NCI-H1930 (cell line): ENCODE results near the gene ARSA.
"Not testable (repeated sequence)": the region's sequence is repeated elsewhere in the genome, so short reads cannot be mapped to it uniquely, and the experiment has no call there.

Experiments used
- DNase-seq, 2 experiments: peaks; one replicate each; lab custom pipeline; 2025; lab: John Stamatoyannopoulos, UW

Gene ARSA

DNA sequence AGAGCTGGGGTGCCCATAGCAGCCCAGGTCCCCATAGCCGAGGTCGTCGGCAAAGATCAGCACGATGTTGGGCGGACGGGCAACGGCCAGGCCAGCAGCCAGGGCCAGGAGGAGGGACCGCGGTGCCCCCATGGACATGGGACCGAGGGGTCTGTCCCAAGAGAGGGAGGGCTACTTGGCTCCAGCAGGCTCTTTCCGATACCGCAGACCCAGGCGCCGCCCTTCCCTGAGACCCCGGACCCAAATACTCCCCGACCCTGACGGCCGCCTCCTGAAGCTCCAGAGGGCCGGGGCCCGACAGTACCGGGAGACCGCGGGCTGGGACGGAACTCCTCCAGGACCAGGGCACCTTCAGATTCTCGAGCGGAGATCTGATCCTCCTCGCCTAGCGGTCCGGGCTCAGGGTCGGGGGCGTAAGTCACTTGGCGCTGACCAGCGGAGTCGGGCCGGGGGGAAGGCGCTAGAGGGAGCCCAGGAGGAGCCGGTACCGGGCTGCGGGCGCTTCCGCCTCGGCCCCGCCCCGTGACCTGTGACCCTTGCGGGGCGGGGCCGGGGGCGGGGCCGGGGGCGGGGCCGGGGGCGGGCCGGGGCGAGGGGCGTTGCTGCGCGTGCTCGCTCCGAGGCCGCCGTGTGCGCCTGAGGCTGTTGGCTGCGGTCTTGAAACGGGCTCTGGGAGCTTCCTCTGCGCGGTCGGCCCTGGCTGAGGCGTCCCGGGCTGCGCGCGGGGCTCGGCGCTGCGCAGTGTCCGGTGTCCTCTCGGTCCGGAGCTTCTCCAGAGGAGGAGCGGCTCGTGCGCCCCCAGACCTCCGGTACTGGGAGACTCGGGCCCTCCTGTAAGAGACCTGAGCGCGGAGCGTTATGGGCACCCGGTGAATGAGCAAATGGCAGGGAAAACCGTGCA lies at the start of gene ARSA:
ARSA (minus strand) TSS at position 511 of the 901 bp plus-strand sequence; CDS start at position 138, 373 bp downstream.
- DNase-seq: peak; percentile 71

DNA sequence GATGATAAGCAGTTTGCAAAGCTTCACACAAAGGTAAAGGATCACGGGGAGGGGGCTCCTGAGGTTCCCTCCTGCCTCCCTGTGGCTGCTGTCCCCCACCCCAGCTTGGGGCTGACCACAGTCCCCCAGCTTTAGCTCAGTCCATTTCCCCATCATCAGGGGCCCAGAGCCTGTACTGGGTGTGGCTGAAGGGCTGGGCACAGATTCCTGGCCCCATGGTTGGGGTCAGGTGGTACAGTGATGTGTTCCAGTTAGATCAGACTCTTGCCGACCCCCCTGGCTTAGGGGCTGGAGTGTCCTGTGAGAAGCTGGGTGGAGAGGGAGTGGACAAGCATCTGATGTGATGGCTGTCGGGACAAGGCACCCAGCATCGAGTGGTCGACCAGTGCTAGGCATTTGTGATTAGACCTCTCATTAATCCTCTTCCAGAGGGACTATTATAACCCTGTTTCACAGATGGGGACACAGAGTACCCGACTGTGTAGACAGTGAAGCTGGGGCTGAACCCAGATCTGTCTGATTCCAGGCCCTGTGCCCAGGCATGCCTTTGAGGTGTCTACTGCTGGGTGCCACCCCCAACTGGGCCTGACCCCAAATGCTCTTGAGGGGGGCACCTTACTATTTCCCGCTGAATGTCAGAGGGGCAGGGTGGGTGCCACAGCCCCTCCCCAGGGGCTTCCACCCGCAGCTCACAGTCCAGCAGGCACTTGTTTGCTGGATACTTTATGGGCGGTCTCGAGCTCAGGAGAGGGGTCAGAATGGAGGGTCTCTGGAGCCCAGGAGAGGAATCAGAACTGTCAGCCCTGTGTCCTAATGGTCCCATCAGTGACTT lies 48.9 kb upstream of the ARSA start:
- DNase-seq: no peak

DNA sequence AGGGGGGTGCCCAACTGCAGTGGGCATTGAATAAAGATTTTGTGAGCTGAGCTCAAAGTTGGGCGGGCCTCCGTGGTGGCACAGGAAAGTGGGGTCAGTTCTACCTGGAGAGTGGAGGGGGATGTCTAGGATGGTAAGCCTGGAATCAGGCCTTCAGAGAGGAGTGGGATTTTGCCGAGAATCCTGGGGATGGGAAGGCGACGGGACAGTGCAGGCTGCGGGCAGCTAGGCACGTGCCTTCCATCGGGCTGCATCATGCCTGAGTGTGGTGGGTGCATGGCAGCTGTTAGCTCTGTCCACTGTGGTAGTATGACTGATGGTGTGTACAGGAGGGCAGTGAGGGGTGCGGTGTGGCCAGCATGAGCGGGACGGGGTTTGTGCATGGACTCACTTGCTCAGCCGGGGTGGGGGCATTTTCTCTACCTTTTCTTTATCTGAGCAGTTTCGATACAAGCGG lies 48.3 kb upstream of the ARSA start:
- DNase-seq: no peak

DNA sequence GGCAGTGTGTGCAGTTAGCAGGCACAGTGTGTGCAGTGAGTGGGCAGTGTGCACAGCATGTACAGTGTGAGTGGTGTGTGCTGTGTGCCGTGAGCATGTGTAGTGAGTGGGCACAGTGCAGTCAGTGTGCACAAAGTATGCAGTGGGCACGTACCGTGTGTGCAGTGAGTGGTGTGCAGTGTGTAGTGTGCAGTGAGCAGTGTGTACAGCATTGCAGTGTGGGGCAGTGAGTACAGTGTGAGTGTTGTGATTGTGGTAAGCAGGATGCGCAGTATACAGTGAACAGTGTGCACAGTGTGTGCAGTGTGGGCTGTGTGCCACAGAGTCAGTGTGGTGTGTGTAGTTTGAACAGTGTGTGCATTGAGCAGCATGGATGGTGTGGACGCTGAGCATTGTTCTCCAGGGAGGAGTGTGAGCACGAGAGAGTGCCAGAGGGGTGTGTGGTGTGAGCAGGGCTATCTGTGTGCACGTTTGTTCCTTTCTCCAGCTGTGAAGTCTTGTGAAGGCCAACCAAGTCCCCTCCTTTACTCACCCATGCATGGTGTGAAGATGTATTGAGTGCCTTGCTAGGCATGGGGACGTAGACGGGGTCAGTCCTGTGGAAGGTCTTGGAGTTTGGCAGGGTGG lies 47.7 kb upstream of the ARSA start:
- no peak for DNase-seq

DNA sequence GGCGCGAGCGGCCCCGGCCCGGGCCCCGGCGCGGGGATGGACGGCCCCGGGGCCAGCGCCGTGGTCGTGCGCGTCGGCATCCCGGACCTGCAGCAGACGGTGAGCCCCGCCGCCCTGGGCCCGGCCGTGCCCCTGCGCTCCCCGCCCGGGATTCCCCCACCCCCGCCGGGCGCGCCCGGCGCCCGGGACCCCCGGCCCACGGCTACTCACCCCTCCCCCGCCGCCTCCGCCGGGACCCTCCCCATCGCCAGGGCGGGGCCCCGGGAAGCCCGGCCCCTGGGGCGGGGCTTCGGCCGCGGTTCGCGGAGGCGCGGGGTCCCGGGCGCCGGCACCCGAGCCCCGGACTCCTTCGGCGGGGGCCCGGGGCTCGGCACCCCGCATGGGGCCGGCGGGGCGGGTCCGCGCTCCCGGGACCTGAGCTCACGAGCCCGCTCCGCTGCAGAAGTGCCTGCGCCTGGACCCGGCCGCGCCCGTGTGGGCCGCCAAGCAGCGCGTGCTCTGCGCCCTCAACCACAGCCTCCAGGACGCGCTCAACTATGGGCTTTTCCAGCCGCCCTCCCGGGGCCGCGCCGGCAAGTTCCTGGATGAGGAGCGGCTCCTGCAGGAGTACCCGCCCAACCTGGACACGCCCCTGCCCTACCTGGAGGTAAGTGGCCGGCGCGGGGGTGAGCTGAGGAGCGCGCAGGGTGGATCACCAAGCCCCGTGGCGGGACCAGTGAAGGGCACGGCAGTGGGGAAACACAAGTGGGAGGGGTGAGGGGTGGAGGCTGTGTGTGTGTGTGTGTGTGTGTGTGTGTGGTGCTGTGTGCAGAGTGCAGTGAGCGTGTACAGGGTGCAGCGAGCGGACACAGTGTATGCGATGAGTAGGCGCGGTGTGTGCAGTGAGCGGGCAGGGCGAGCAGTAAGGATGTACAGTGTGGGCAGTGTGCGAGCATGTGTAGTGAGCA lies 46.9 kb upstream of the ARSA start:
- DNase-seq: peak; percentile 36 to 54

DNA sequence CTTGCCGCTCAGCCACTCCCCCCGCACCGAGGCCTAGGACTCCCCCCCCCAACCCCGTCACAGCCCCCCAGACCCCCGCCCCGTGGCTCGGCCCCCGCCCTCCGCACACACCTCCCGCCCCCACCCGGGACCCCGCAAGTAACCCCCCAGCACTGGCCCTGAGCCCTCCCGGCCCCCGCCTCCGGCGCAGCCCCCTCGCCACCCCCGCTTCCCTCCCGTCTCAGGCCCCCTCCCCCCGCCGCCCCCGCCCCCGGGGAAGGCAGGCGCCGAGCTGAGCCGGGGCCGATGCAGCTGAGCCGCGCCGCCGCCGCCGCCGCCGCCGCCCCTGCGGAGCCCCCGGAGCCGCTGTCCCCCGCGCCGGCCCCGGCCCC lies 46.2 kb upstream of the ARSA start:
- no peak for DNase-seq

DNA sequence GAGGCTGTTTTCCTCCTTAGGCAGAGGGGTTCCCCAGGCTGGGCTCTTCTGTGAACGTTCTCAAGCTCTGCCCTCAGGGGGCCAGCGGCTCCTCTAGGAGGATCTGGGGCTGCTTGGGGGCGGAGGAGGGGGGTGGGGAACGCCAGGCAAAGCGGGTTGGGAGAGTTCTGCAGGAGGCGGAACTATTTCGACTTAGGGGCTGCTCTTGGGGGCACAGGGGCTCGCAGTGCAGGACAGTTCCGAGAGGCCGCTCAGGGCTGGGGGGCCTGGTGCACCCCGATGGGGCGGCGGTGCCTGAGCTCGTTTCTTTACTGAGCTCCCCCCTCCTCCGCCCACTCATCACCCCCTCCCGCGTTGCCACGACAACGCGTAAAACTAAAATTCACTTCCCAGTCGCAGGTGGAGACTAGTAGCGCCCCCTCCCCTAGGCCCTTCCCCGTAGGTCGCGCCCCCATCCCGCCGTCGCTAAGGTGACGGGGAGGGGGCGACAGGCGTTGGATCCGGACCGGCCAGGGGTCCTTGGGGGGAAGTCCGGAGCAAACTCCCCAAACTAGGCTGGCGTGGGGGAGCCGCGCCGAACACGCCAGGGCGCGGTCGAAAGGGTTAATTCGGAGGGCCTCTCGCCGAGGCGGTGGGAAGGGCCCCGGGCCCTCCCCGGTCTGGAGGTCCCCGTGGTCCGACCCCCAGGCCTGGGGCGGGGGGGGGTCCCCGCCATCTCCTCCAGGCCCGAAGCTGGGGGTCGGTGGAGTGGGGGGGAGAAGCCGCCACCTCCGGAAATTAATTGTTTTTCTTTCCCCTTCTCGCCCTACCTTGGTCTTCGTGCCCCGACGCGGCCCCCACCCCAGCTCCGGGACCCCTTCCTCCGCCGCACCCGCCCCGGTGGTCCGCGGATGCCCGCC lies 45.5 kb upstream of the ARSA start:
- DNase-seq: no peak

DNA sequence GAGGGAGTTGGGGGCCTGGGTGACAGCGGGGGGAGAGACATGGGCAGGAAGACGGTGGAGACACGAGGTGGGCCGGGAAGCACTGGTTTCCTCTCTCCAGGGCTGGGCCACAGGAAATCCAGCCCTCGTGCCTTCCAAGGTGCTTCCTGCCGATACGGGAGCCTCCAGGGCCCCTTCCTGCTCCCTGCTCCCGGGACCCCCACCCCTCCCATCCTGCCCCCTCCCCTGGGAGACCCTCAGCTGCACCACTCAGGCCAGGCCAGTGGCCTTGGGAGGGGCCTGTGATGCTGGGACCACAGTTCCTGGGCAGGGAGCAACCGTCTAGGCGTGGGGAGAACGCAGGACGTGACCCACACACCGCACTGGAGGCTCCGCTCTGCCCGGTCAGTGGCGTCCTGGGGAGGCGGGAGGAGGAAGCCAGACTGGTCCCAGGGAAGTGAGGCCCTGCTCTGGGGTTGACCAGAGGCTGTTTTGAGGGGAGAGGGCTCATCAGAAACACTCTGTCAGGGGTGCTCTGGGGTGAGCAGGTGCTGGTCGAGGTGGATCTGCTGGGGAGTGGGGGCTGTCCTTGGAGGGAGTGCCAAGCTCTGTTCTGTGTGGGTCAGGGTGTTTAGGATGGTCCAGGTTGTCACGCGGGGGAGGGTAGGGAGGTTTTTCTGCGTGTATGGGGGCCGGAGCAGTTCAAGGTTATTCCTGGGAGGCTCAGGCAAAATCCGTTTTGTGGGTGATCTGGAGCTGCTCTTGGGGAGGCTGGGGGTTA lies 44.7 kb upstream of the ARSA start, which contains the start of gene SHANK3:
SHANK3 (plus strand) TSS at position 353 of the 760 bp plus-strand sequence.
- DNase-seq: no peak

DNA sequence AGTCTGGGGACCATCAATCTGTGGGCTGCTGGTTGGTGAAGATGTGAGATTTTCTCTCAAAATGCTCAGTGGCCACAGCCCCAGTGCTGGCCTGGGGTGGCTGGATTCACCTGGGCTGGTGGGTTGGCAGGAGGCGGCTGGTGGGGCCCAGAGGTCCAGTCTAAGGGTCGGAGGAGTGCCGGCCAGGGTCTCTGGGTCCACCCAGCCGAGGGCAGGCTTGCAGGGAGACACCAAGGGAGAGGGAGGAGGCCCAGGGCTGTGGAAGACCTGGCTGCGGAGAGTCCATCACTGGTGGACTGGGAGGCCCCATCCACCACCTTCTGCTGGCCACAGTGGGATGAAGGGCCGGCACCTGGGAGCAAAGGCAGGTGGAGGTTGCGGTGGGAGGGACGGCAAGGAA lies 44.1 kb upstream of the ARSA start:
- no peak for DNase-seq

DNA sequence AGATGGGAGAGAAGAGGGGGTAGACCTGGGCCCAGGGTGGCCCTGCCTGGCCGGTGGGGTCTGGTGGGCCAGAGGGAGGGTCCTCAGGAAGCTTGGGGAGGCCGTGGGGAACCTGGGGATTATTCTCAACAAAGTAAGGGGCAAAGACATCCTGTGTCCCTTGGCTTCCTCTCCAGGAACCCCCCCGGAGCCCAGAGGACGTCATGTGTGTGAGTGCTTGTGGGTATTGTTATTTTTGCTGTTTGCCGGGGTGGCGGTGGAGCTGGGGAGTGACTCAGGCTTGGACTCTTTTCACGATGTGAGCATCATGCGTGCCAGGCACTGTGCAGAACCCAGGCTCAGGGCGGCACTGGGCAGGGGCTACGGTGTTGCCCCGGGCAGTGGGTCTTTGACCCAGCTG lies 43.7 kb upstream of the ARSA start:
- no peak for DNase-seq

DNA sequence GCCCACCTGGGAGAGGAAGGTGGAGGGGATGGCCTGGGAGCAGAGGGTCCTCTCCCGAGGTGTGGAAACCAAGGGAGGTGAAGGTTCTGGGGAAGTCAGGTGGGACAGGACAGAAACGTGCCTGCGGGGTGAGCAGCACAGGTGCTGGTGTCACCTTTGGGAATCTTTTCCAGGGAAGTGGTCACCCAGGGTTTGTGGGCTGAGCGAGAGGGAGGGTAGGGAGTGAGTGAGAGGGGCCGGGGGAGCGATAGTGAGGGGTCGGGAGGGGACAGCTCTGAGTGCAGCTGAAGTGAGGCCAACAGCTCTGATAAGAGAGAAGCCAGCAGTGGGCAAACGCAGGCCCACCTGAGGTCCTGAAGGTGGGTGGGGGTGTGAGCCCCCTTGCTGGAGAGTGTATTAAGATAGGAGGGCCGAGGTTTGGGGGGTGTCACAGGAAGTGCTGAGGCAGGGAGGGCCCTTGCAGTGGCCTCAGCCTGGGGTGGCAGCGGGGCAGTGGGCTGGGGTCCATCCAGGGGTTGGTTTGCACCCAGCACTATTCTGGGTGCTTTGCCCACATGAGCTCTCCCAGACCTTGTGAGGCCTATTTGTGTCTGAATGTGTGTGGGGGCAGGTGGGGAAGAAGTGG lies 43.1 kb upstream of the ARSA start:
- DNase-seq: no peak

DNA sequence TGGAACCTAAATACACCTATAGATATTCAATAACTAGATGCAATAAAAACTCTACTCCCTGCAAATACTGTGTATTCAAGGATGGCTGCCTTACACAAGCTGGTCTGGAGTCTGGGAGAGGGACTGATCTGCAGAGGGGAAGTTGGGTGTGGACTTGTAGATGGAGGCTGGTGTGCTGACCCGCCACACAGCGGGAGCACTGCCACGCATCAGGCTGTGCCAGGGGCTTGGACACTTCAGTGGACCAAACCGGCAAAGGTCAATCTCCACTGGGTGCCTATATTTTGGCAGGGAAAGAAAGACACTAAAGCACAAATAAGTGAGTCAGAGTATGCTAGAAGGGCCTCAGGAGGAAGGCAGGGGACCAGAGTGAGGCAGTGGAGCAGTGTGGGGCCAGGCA lies 42.6 kb upstream of the ARSA start:
- DNase-seq: no peak

DNA sequence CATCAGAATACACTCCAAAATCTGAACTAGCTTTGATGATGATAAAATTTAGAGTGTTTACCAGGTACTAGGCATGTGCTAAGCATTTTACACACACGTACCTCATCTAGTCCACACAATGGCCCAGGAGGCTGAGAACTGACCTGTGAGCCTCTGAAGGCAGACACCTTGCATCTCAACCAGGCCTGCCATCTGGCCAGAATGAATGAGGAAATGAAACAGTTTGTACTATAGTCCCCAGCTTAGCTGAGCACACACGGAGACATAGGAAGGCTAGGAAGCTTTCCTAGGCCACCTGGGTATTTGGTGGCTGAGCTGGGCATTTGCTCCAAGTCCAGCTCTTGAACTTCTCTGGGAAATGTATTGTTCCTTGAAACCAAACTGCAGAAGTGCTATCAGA lies 37.8 kb upstream of the ARSA start:
- no peak for DNase-seq

DNA sequence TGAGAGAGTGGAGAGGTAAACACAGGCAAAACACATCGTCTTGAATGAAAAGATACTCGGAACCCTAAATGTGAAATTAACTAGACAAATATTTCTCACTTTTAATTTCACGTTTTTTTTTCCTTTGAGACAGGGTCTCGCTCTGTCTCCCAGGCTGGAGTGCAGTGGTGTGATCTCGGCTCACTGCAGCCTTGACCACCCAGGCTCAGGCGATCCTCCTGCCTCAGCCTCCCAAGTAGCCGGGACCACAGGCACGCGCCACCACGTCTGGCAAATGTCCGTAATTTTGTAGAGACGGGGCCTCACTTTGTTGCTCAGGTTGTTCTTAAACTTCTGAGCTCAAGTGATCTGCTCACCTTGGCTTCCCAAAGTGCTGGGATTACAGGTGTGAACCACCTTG lies 37.3 kb upstream of the ARSA start:
- DNase-seq: no peak

DNA sequence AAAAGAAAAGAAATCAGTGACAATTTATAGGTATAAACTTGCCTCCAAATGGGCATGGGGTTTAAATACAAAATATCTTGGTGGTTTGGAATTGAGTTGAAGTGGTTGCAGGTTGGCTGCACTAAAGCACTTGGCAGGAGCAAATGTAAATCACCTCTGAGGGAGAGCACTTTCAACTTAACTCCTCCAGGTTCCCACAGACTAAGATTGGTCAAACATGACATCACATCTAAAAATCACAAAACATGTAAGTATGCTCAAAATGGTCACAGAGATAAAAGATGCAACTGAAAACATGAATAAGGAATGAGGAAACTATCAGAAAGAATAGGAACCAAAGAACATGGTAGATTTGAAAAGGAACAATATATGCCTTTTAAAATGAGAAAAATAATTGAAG lies 32.4 kb upstream of the ARSA start:
- no peak for DNase-seq

DNA sequence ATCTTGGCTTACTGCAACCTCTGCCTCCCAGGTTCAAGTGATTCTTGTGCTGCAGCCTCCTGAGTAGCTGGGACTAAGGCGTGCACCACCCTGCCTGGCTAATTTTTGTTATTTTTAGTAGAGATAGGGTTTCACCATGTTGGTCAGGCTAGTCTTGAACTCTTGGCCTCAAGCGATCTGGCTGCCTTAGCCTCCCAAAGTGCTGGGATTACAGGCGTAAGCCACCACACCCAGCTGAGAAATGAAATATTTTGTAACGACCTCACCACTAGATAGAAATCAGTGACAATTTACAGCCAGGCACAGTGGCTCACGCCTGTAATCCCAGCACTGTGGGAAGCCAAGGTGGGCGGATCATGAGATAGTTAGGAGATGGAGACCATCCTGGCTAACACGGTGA lies 31.8 kb upstream of the ARSA start:
- DNase-seq: not testable (repeated sequence)

DNA sequence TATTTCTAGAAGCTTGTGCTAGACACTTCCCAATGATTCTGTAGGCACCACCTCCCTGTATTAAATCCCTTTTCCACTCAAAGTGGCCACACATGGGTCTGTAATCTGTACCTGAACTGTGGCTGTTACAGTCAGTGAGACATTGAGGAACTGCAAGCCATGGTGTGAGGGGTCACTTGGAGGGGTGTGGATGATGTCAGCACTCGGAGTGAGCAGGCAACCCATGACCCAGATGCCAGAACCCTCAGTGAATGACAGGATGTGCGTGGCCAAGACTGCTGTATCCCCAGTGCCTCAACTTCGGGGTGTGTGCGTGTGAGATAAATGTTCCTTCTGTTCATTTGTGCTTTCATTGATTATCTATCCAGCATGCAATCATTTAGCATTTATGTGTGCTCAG lies 30.0 kb upstream of the ARSA start:
- no peak for DNase-seq

DNA sequence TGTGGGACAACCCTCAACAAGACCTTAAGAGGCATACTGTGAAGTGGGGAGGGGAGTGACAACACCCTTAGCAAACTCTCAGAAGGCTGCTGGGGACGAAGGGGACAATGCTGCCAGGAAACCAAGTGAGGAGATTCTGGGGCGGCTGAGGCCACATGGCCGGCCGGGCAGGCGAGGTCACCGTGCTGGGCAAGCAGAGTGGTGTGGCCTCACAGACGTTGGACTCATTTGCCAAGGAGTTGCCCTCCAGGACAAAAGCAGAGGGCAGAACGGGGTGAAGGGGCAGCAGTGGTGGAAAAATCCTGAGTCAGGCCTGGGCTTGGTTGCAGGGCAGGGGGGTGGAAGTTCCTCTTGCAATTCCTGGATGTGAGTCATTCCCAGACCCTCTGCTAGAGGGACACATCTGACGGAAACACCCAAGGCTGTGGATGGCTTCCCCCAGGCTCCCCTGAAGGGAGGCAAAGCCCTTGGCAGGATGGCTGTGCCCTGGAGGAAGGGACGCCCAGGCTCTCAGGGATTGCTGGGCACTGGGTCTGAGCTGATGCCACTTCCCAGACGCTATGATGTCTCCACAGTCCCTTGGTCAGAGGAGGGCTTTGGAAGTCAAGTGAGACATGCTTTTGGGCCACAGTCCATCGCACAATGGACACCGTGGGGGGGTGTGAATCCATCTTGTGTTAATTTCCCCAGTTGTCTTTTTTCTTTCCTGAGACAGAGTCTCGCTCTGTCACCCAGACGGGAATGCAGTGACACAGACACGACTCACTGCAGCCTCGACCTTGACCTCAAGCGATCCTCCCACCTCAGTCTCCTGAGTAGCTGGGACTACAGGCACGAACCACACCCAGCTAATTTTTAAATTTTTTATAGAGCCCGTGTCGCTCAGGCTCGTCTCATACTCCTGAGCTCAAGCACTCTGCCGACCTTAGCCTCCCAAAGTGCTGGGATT lies 28.4 kb upstream of the ARSA start:
- no peak for DNase-seq
